ENCODE data around the gene THRSP. TPM values are rescaled to one million over a fixed set of nuclear protein-coding genes. Genes with fewer than 3 reads are reported as not detected.
"Not testable (repeated sequence)": the region's sequence is repeated elsewhere in the genome, so short reads cannot be mapped to it uniquely, and the experiment has no call there.

The THRSP gene
- polyA plus RNA-seq, 5 donors = 0.31 to 0.54 (median 0.36) TPM

DNA sequence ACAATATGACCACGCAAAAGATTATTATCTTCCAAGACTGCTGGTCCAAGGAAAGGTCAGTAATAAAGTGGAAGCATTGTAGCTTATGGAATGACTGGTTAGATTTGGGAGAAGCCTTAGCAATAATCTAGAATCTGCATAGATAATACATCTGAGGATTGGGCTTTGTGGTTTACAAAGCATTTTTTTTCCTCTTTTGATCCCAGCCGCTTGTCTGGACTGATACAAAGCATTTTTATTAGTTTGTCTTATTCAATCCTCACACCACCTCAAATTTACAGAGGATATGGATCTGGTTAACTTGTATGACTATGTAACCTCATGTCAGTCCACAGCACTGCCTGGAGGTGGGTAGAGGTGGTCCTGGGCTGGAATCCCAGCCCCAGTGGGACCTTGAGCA, 990 bp upstream of the THRSP start:
- DNase-seq = no peak

DNA sequence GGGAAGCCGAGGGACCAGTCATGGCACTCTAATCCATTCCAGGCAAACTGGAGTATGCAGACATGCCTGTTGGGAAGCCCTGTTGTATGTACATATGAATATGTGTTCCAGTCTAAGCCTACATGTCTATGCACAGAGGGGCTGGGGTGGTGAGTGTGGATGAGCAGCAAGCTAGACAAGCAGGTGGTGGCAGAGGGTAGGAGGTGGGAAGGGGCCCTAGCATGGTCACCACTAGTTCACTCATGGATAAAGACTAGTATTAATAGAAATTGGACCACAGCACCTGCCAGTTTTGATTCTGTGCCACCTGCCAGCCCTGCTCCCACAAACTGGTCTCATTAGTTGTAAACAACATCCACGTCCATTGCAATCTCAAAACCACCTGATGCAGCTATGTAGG, 1.5 kb downstream of the THRSP start:
- DNase-seq = no peak

- no peak for DNase-seq
These were observed 2.8 kb downstream of the THRSP start for GRCh38 chr11:78066471-78066870.

DNA sequence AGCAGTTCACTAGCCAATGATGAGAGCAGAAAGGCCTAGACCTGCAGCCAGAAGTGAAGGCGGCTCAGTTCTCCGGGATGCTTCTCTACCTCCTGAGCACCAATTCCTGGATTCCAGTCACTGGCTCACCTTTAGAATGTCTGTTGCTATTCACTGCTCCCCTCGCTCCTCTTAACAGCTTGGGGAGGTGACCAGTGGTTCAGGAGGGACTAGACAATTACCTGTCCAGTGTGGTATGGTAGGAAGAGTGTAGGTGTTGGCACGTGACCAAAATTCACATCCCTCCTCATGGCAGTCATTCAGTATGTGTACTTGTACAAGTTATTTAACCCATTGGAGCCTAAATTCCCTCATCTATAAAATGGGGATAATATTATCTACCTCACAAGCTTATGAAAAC, 4.0 kb downstream of the THRSP start:
- no peak for DNase-seq

DNA sequence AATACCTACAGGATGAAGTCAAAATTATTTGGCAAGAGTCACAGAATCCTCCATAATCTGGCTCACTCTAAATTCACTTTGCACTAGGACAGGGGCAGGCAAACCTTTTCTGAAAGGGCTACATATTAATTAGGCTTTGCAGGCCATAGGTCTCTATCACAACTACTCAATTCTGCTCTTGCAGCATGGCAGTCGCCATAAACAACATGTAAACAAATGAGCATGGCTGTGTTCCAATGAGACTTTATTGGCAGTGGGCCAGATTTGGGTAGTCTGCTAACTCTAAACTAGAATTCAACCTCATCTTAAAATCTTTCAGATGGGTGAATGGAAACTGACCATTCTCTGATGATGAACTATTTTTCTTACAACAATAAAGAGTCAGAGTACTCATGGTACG, 5.8 kb downstream of the THRSP start:
- peak; percentile 77 to 79 for DNase-seq

DNA sequence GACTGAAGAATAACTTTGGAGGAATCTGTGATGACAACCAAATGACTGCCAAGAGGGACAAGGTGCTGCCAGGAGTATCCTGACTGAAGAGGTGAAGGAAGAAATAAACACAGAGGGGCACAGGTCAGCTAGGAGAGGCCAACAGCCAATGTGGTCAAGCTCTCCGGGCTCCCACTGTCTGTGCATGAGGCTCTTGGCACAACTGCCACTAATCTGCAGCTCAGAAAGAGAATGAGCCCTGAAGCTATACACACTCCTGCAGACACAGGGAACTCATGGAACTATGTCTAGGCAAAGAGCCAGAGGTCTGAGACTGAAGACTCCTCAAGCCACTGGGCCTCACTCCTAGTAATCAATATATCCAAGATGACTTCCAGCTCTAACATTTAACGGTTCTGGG, 7.0 kb downstream of the THRSP start:
- DNase-seq = no peak

DNA sequence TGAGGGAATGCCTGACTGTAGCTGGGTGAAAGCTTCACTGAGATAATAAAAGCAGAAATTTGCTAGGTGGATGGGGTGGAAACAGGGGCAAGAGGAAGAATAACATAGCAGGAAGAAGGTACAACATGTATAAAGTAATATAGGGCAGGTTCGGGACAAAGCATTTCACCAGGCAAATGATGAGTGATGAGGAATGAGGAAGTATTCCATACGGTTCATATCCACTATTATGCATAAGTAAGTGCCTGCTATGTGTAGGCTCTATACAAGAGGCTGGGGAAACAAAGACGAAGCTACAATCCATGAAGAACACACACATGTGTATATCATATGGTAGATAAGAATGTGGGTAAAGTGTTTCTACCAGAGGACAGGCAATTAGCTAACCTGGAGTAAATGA, 8.1 kb downstream of the THRSP start:
- DNase-seq = no peak

GRCh38 chr11:78072455-78072854, 8.8 kb downstream of the THRSP start:
- no peak for DNase-seq

DNA sequence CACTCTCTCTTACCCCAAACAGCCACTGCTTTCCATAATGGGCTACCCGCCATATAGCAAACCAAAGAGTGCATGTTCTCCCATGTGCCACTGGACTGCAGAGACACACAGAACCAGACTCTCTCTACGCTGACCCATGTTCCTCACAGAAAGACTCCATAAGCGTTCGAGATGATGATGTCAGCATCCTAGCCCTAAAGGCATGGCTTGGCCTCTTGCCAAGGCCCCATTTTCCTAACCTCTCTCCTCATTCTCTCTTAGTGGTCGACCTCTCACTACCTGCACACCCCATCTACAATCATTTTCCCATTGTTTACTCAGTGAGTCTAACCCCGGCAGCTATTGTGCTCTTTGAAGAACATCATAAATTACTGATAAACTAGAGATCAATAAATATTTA, 11.1 kb downstream of the THRSP start:
- DNase-seq = no peak

- no peak for DNase-seq
These were observed 13.2 kb downstream of the THRSP start for GRCh38 chr11:78076733-78077403.

GRCh38 chr11:78077592-78077991, 13.9 kb downstream of the THRSP start:
- DNase-seq = not testable (repeated sequence)

DNA sequence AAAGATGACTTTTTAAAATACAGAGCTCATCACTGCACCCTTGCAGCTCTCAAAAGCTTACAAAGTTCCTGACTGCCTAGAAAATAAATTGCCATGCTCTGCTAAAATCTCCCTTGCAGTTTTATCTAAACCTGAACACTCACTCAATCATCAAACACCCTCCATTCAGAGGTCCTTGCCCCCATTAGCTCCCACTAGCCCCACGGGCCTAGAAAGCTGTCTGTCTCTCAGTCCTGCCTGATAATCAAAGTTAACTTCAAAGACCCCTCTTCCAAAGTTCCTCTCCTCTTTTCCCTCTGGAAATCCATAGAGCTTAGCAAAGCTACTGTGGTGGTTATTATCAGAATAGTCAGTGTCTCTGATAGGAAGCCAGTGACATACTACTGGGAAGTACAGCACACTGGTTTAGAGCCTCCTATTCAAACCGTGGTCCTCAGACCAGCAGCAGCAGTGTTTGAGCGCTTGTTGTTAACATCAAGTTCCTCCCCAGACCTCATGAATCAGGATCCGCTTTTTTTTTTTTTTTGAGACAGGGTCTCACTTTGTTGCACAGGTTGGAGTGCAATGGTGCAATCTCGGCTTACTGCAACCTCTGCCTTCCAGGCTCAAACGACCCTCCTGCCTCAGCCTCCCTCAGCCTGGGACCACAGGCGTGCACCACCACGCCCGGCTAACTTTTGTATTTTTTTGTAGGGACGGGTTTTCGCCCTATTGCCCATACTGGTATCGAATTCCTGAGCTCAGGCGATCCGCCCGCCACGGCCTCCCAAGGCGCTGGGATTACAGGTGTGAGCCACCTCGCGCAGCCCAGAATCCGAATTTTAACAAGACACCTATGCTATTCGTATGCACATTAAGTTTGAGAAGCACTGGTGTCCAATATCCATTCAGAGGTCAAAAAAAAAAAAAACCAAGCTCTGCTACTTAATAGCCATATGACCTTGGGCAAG, 14.8 kb downstream of the THRSP start:
- no peak for DNase-seq

- DNase-seq = peak; percentile 83 to 85
These were observed 15.8 kb downstream of the THRSP start, which contains the start of gene NDUFC2 for GRCh38 chr11:78079232-78080083. Gene NDUFC2, minus strand, starts transcription at chr11:78079862. Its CDS starts 118 bp downstream, at chr11:78079744.

DNA sequence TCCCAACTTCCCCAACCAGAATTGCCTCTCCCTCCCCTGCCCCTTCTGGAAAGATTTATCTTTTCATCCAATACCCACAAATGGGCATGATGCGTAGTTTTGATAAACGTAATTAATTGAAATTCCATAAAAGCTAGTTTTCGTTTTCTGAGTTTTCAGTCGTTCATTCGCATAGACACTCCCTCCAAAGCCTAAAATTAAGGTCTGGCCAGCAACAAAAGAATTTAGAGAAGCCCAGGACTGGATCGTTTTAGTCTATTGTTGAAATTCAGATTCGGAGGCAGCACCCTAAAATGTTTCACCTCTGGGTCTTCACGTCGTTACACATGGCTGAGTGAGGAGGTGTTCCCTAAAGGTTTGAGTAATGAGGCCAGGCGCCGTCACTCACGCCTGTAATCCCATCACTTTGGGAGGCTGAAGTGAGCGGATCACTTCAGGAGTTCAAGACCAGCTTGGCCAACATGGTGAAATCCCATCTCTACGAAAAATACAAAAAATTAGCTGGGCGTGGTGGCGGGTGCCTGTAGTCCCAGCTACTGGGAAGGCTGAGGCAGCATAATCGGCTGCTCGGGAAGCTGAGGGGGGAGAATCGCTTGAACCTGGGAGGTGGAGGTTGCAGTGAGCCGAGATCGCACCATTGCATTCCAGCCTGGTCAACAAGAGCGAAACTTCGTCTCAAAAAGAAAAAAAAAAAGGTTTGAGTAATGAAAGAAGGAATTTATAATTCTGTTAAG, 16.6 kb downstream of the THRSP start:
- no peak for DNase-seq

DNA sequence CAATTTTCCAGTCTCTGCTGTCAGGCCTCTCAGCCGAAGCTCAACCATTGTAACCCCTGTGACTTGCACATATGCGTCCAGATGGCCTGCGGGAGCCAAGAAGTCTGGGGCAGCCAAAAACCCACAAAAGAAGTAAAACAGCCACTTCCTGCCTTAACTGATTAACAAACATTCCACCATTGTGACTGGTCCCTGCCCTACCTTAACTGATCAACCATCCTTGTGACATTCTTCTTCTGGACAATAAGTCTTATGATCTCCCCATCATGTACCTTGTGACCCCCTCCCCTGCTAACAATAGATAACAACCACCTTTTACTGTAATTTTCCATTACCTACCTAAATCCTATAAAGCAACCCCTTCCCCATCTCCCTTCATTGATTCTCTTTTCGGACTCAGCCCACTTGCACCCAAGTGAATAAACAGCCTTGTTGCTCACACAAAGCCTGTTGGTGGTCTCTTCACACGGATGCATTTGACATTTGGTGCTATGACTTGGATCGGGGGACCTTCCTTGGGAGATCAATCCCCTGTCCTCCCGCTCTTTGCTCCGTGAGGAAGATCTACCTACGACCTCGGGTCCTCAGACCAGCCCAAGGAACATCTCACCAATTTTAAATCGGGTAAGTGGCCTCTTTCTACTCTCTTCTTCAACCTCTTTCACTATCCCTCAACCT, 17.3 kb downstream of the THRSP start:
- DNase-seq = peak; percentile 57 to 69

- no peak for DNase-seq
These were observed 17.9 kb downstream of the THRSP start for GRCh38 chr11:78081583-78081982.

GRCh38 chr11:78082146-78082545, 18.5 kb downstream of the THRSP start:
- DNase-seq = no peak

- DNase-seq = peak; percentile 68 to 75
These were observed 19.4 kb downstream of the THRSP start for GRCh38 chr11:78083021-78083420.

DNA sequence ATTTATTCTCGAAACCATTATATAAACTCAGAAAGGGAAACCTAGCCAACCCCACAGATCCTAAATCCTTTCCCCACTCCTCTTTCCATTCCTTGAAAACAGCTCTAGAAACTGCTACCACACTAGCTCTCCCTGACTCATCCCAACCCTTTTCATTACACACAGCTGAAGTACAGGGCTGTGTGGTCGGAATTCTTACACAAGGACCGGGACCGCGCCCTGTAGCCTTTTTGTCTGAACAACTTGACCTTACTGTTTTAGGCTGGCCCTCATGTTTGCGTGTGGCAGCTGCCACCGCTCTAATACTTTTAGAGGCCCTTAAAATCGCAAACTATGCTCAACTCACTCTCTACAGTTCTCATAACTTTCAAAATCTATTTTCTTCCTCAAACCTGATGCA, 20.8 kb downstream of the THRSP start:
- DNase-seq = not testable (repeated sequence)

GRCh38 chr11:78085972-78086371, 22.3 kb downstream of the THRSP start:
- no peak for DNase-seq
